Measurements from ENCODE around the gene SCN10A.

The SCN10A gene

GRCh38 chr3:38792983-38793382 is 23.0 kb downstream of the SCN10A start:
- no peak overlapping the region for H3K4me3 ChIP-seq (ENCODE audit: low read depth, low read length)
- no peak for DNase-seq (ENCODE audit: low read depth)
- TF ChIP-seq CTCF (IDR thresholded peaks at IDR 0.05; ENCODE audit: low read depth, low read length), result no peak
- TF ChIP-seq MYC (IDR thresholded peaks at IDR 0.05; ENCODE audit: low read depth, low read length), result no peak
- no peak for TF ChIP-seq POLR2A (IDR thresholded peaks at IDR 0.05; ENCODE audit: extremely low read depth, insufficient read length)
- TF ChIP-seq MAX (IDR thresholded peaks at IDR 0.05; ENCODE audit: low read depth, low read length), result no peak

- TF ChIP-seq POLR2A (IDR thresholded peaks at IDR 0.05; ENCODE audit: extremely low read depth, insufficient read length) (no peak), MAX (IDR thresholded peaks at IDR 0.05; ENCODE audit: low read depth, low read length) (no peak), MYC (IDR thresholded peaks at IDR 0.05; ENCODE audit: low read depth, low read length) (no peak), CTCF (IDR thresholded peaks at IDR 0.05; ENCODE audit: low read depth, low read length) (no peak)
- no peak overlapping the region for H3K4me3 ChIP-seq (ENCODE audit: low read depth, low read length)
- DNase-seq (ENCODE audit: low read depth), result peak; percentile 49
These were observed 33.9 kb downstream of the SCN10A start for GRCh38 chr3:38782148-38782547.

- no peak for DNase-seq (ENCODE audit: low read depth)
- TF ChIP-seq CTCF (IDR thresholded peaks at IDR 0.05; ENCODE audit: low read depth, low read length) (no peak), MYC (IDR thresholded peaks at IDR 0.05; ENCODE audit: low read depth, low read length) (no peak), MAX (IDR thresholded peaks at IDR 0.05; ENCODE audit: low read depth, low read length) (no peak), POLR2A (IDR thresholded peaks at IDR 0.05; ENCODE audit: extremely low read depth, insufficient read length) (no peak)
- no peak overlapping the region for H3K4me3 ChIP-seq (ENCODE audit: low read depth, low read length)
These were observed 42.5 kb downstream of the SCN10A start for GRCh38 chr3:38773528-38773927.

GRCh38 chr3:38763569-38763968 is 52.4 kb downstream of the SCN10A start:
- H3K4me3 ChIP-seq (ENCODE audit: low read depth, low read length), result no peak overlapping the region
- TF ChIP-seq CTCF (IDR thresholded peaks at IDR 0.05; ENCODE audit: low read depth, low read length), result no peak
- TF ChIP-seq POLR2A (IDR thresholded peaks at IDR 0.05; ENCODE audit: extremely low read depth, insufficient read length), result no peak
- no peak for TF ChIP-seq MAX (IDR thresholded peaks at IDR 0.05; ENCODE audit: low read depth, low read length)
- TF ChIP-seq MYC (IDR thresholded peaks at IDR 0.05; ENCODE audit: low read depth, low read length), result no peak
- no peak for DNase-seq (ENCODE audit: low read depth)

GRCh38 chr3:38758557-38758956 is 57.5 kb downstream of the SCN10A start:
- no peak overlapping the region for H3K4me3 ChIP-seq (ENCODE audit: low read depth, low read length)
- no peak for TF ChIP-seq POLR2A (IDR thresholded peaks at IDR 0.05; ENCODE audit: extremely low read depth, insufficient read length)
- no peak for DNase-seq (ENCODE audit: low read depth)

- TF ChIP-seq POLR2A (IDR thresholded peaks at IDR 0.05; ENCODE audit: extremely low read depth, insufficient read length) (no peak), CTCF (IDR thresholded peaks at IDR 0.05; ENCODE audit: low read depth, low read length) (no peak), MYC (IDR thresholded peaks at IDR 0.05; ENCODE audit: low read depth, low read length) (no peak), MAX (IDR thresholded peaks at IDR 0.05; ENCODE audit: low read depth, low read length) (no peak)
- no peak for DNase-seq (ENCODE audit: low read depth)
- H3K4me3 ChIP-seq (ENCODE audit: low read depth, low read length), result no peak overlapping the region
These were observed 58.3 kb downstream of the SCN10A start for GRCh38 chr3:38757721-38758120.
